HCT116 (cell line): ENCODE measurements around the gene ANKS1A. TPM values are rescaled to one million over a fixed set of nuclear protein-coding genes. Genes with fewer than 3 reads are reported as not detected.

Experiments used
- ATAC-seq: fragments of 200-7000 bp; cut with Tn5 transposase; 2 replicates; pipeline ENCODE4 v1.9.1; 2020; ENCODE audit warnings: mild to moderate bottlenecking, moderate library complexity
- BruUV-seq: library from RNA; stranded (reverse); fragments of 400-500 nt; replicated peaks from 2 replicates; lab custom pipeline; 2021; lab: Mats Ljungman, UMichigan
- CTCF ChIA-PET: fragments of 300-600 bp; sonication (Branson Sonifier 250); formaldehyde crosslinking; loops from one replicate; lab custom pipeline; 2021; ENCODE audit warnings: antibody characterized with exemption; lab: Charles Lee
- POLR2A ChIA-PET: fragments of 300-600, 350-600 bp; sonication (Branson Sonifier 250); formaldehyde crosslinking; loops from one replicate; lab custom pipeline; 2021; ENCODE audit warnings: antibody characterized with exemption; lab: Charles Lee
- RAD21 ChIA-PET, 2 experiments: fragments of 300-600 bp; sonication (Branson Sonifier 250); formaldehyde crosslinking; loops; one replicate each; lab custom pipeline; 2023; ENCODE audit warnings: low total read pairs in 2 of 2; ENCODE audit not compliant: uncharacterized antibody in 2 of 2, unreplicated experiment in 2 of 2, low non-redundant PET in 1 of 2; lab: Charles Lee
- DNase-seq: peaks from one replicate; pipeline ENCODE4 v3.0.0-alpha.2; 2010; ENCODE audit warnings: low read depth, low spot score
- H2AFZ ChIP-seq: fragments of 200-600 bp; shearing (Covaris generic), sonication (generic); 2 replicates; pipeline ENCODE4 v1.6.1; 2017; ENCODE audit warnings: low read depth, mixed run types, mixed read lengths, antibody characterized with exemption, low read length; ENCODE audit not compliant: poor library complexity, severe bottlenecking
- H3K27ac ChIP-seq: 2 replicates; pipeline ENCODE4 v1.5.1; 2012; ENCODE audit warnings: low read depth, low read length
- H3K27me3 ChIP-seq: fragments of 200-600 bp; sonication (generic); 2 replicates; pipeline ENCODE4 v1.6.1; 2016; ENCODE audit warnings: mixed run types, low read length, mixed read lengths; ENCODE audit not compliant: insufficient read depth
- H3K36me3 ChIP-seq, 2 experiments: fragments of 200-500 bp in 1 of 2; fragments of 200-600 bp in 1 of 2; sonication (Bioruptor generic) in 1 of 2; sonication (generic) in 1 of 2; 2 replicates each; pipeline versions ENCODE4 v1.5.1 to v1.6.1; 2014 to 2016; ENCODE audit warnings: low read length in 2 of 2, inconsistent platforms in 1 of 2, mixed read lengths in 1 of 2, mixed run types in 1 of 2; ENCODE audit not compliant: insufficient read depth in 2 of 2, control insufficient read depth in 1 of 2
- H3K4me1 ChIP-seq, 2 experiments: fragments of 200-600 bp in 1 of 2; sonication (generic) in 1 of 2; 2 replicates each; pipeline versions ENCODE4 v1.5.1 to v1.6.1; 2012 to 2017; ENCODE audit warnings: low read length in 2 of 2, inconsistent platforms in 1 of 2, mild to moderate bottlenecking in 1 of 2, mixed read lengths in 1 of 2, mixed run types in 1 of 2, moderate library complexity in 1 of 2; ENCODE audit not compliant: insufficient read depth in 2 of 2, control insufficient read depth in 1 of 2
- H3K4me2 ChIP-seq: fragments of 200-600 bp; sonication (generic); 2 replicates; pipeline ENCODE4 v1.6.1; 2017; ENCODE audit warnings: mixed run types, low read length, mixed read lengths
- H3K4me3 ChIP-seq, 2 experiments: fragments of 200-600 bp in 1 of 2; sonication (generic) in 1 of 2; replicated peaks in 1 of 2; 2 replicates each; pipeline ENCODE4 v1.5.1; 2011 to 2016; ENCODE audit warnings: low read length in 2 of 2, control low read depth in 1 of 2, low read depth in 1 of 2, mild to moderate bottlenecking in 1 of 2, mixed read lengths in 1 of 2, mixed run types in 1 of 2
- H3K79me2 ChIP-seq: fragments of 200-600 bp; sonication (generic); 2 replicates; pipeline ENCODE4 v1.6.1; 2017; ENCODE audit warnings: mild to moderate bottlenecking, mixed run types, low read length, moderate library complexity, mixed read lengths; ENCODE audit not compliant: insufficient read depth
- H3K9ac ChIP-seq: fragments of 200-600 bp; sonication (generic); 2 replicates; pipeline ENCODE4 v1.6.1; 2016; ENCODE audit warnings: low read length, mixed read lengths
- H3K9me2 ChIP-seq: fragments of 200-600 bp; sonication (generic), shearing (Covaris generic); 2 replicates; pipeline ENCODE4 v1.6.1; 2017; ENCODE audit warnings: mixed run types, mild to moderate bottlenecking, moderate library complexity; ENCODE audit not compliant: insufficient read depth
- H3K9me3 ChIP-seq, 2 experiments: fragments of 200-500 bp in 1 of 2; fragments of 200-600 bp in 1 of 2; sonication (Bioruptor generic) in 1 of 2; sonication (generic) in 1 of 2; 2 replicates each; pipeline ENCODE4 v1.6.1; 2014 to 2017; ENCODE audit warnings: low read length in 2 of 2, mixed read lengths in 2 of 2, inconsistent platforms in 1 of 2, low read depth in 1 of 2, mild to moderate bottlenecking in 1 of 2, mixed run types in 1 of 2, moderate library complexity in 1 of 2; ENCODE audit not compliant: control insufficient read depth in 1 of 2, insufficient read depth in 1 of 2
- H4K20me1 ChIP-seq: fragments of 200-600 bp; sonication (generic), shearing (Covaris generic); 2 replicates; pipeline ENCODE4 v1.6.1; 2017; ENCODE audit warnings: mixed run types, mild to moderate bottlenecking, moderate library complexity; ENCODE audit not compliant: insufficient read depth
- CBX3 ChIP-seq: IDR thresholded peaks from 2 replicates; pipeline ENCODE4 v1.6.1; 2012; ENCODE audit warnings: low read depth
- CEBPB ChIP-seq: IDR thresholded peaks from 2 replicates; pipeline ENCODE4 v1.6.1; 2012; ENCODE audit warnings: low read depth
- EGR1 ChIP-seq: IDR thresholded peaks from 2 replicates; pipeline ENCODE4 v1.6.1; 2012; ENCODE audit warnings: low read depth
- ELF1 ChIP-seq: IDR thresholded peaks from 2 replicates; pipeline ENCODE4 v1.6.1; 2012; ENCODE audit warnings: low read depth, borderline replicate concordance
- FOSL1 ChIP-seq: IDR thresholded peaks from 2 replicates; pipeline ENCODE4 v1.6.1; 2012; ENCODE audit warnings: low read depth
- JUND ChIP-seq: IDR thresholded peaks from 2 replicates; pipeline ENCODE4 v1.6.1; 2012
- RAD21 ChIP-seq: IDR thresholded peaks from 2 replicates; pipeline ENCODE4 v1.6.1; 2012; ENCODE audit warnings: low read depth, mild to moderate bottlenecking
- SP1 ChIP-seq: IDR thresholded peaks from 2 replicates; pipeline ENCODE4 v1.6.1; 2012; ENCODE audit warnings: low read depth
- SRF ChIP-seq: IDR thresholded peaks from 2 replicates; pipeline ENCODE4 v1.6.1; 2012; ENCODE audit warnings: low read depth
- TCF7L2 ChIP-seq: IDR thresholded peaks from 2 replicates; pipeline ENCODE4 v1.7.0; 2011; ENCODE audit warnings: borderline replicate concordance, inconsistent platforms; ENCODE audit not compliant: insufficient read depth, insufficient read length; ENCODE audit errors: extremely low read depth
- ZFX ChIP-seq: fragments of 450-650 bp; IDR thresholded peaks from 2 replicates; pipeline ENCODE4 v1.6.1; 2017
- intact Hi-C: fragments of 100-400 bp; cut with micrococcal nuclease; formaldehyde crosslinking; loops from 2 replicates; pipeline ENCODE4 v1.10.0; 2022
- total RNA-seq: library from RNA; stranded (reverse); gene quantifications from one replicate; pipeline ENCODE4 v1.2.1, GENCODE V29; 2021; ENCODE audit not compliant: unreplicated experiment
- TF ChIP-seq, protein P1 (sequence below): IDR thresholded peaks from 2 replicates; pipeline ENCODE4 v1.6.1; 2011; ENCODE audit warnings: mild to moderate bottlenecking, low read length, moderate library complexity; ENCODE audit not compliant: insufficient replicate concordance; ENCODE audit errors: extremely low read depth
- TF ChIP-seq, protein P2 (sequence below): IDR thresholded peaks from 2 replicates; pipeline ENCODE4 v1.6.1; 2012
- TF ChIP-seq, protein P3 (sequence below): IDR thresholded peaks from 2 replicates; pipeline ENCODE4 v1.6.1; 2012; ENCODE audit warnings: low read depth

Gene ANKS1A
- total RNA-seq, 1 experiment from 2014 or later: 20.6 TPM

DNA sequence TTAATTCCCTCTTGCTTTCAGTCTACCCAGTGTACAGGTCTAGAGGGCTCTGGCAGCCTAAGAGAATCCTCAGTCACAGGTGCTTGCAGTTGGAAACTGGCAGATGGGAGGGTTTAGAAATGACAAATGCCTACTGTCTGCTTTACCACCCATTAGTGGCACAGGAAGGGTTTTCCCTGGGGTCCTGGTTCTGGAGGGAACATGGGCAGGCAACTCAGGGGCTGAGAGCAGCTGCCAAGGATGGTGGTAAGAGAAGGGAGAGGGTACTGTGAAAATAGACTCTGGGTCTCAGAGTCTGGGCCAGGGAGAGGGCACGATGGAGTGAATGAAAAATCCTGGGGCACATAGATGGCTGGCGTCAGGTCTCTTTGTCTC lies 148.6 kb downstream of the ANKS1A start:
- H2AFZ ChIP-seq: no peak overlapping the region
- no peaks in the 10 kb centered on the region for H3K9me3 ChIP-seq
- H3K4me2 ChIP-seq: no peak overlapping the region
- no peaks in the 10 kb centered on the region for H3K4me1 ChIP-seq
- intact Hi-C loops: no loop called here
- DNase-seq: no peak
- no TSS peak for BruUV-seq
- POLR2A ChIA-PET: no interaction called here
- RAD21 ChIA-PET: no interaction called here
- no peak overlapping the region for H3K9ac ChIP-seq
- no peaks in the 10 kb centered on the region for H3K9me2 ChIP-seq
- H4K20me1 ChIP-seq: no peaks in the 10 kb centered on the region
- no peak overlapping the region for H3K27ac ChIP-seq
- CTCF ChIA-PET: no interaction called here
- no peak for TF ChIP-seq SRF
- TF ChIP-seq ZFX: no peak
- no peak for TF ChIP-seq FOSL1
- TF ChIP-seq, protein P1, sequence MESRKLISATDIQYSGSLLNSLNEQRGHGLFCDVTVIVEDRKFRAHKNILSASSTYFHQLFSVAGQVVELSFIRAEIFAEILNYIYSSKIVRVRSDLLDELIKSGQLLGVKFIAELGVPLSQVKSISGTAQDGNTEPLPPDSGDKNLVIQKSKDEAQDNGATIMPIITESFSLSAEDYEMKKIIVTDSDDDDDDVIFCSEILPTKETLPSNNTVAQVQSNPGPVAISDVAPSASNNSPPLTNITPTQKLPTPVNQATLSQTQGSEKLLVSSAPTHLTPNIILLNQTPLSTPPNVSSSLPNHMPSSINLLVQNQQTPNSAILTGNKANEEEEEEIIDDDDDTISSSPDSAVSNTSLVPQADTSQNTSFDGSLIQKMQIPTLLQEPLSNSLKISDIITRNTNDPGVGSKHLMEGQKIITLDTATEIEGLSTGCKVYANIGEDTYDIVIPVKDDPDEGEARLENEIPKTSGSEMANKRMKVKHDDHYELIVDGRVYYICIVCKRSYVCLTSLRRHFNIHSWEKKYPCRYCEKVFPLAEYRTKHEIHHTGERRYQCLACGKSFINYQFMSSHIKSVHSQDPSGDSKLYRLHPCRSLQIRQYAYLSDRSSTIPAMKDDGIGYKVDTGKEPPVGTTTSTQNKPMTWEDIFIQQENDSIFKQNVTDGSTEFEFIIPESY: no peak
- no peak for TF ChIP-seq JUND
- no peak for TF ChIP-seq ELF1
- TF ChIP-seq TCF7L2: no peak
- TF ChIP-seq, protein P2, sequence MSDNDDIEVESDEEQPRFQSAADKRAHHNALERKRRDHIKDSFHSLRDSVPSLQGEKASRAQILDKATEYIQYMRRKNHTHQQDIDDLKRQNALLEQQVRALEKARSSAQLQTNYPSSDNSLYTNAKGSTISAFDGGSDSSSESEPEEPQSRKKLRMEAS: no peak
- no peaks in the 10 kb centered on the region; the same call in 1 of the 2 replicates for H3K79me2 ChIP-seq
- ATAC-seq: no peak
- H3K4me3 ChIP-seq: no peak overlapping the region
- H3K36me3 ChIP-seq: no peaks in the 10 kb centered on the region
- no peaks in the 10 kb centered on the region for H3K27me3 ChIP-seq

DNA sequence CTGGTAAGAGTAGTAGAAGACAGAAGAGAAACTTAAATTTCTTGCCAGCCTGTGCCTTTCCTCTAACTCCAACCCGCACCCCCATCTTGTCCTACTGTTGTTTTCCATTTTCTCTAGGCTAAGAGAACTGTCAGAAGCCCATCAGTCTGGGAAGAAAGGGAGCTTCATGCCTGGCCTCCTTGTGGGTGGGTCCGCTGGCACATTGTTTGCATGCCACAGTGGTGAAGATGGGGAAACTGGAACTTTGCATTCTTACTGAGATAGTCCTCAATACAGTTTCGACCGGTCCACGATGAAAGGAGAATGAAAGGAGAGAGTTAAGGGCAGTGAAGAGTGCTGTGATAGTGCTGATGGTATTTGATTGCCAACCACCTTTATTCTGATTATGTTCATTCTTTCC lies 149.0 kb downstream of the ANKS1A start:
- Histone ChIP-seq H3K4me2 (no peak overlapping the region), H3K36me3 (no peaks in the 10 kb centered on the region), H3K27ac (no peak overlapping the region), H4K20me1 (no peaks in the 10 kb centered on the region), H3K9me3 (no peaks in the 10 kb centered on the region), H2AFZ (no peak overlapping the region), H3K4me1 (no peaks in the 10 kb centered on the region), H3K9me2 (no peaks in the 10 kb centered on the region), H3K27me3 (no peaks in the 10 kb centered on the region), H3K9ac (no peak overlapping the region), H3K79me2 (no peaks in the 10 kb centered on the region; the same call in 1 of the 2 replicates), H3K4me3 (no peak overlapping the region)
- intact Hi-C loops: no loop called here
- no peak for DNase-seq
- CTCF ChIA-PET: no interaction called here
- no peak for ATAC-seq
- TF ChIP-seq, protein P3, sequence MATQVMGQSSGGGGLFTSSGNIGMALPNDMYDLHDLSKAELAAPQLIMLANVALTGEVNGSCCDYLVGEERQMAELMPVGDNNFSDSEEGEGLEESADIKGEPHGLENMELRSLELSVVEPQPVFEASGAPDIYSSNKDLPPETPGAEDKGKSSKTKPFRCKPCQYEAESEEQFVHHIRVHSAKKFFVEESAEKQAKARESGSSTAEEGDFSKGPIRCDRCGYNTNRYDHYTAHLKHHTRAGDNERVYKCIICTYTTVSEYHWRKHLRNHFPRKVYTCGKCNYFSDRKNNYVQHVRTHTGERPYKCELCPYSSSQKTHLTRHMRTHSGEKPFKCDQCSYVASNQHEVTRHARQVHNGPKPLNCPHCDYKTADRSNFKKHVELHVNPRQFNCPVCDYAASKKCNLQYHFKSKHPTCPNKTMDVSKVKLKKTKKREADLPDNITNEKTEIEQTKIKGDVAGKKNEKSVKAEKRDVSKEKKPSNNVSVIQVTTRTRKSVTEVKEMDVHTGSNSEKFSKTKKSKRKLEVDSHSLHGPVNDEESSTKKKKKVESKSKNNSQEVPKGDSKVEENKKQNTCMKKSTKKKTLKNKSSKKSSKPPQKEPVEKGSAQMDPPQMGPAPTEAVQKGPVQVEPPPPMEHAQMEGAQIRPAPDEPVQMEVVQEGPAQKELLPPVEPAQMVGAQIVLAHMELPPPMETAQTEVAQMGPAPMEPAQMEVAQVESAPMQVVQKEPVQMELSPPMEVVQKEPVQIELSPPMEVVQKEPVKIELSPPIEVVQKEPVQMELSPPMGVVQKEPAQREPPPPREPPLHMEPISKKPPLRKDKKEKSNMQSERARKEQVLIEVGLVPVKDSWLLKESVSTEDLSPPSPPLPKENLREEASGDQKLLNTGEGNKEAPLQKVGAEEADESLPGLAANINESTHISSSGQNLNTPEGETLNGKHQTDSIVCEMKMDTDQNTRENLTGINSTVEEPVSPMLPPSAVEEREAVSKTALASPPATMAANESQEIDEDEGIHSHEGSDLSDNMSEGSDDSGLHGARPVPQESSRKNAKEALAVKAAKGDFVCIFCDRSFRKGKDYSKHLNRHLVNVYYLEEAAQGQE: no peak
- TF ChIP-seq EGR1 (no peak), ELF1 (no peak), RAD21 (no peak), SP1 (no peak), TCF7L2 (no peak), SRF (no peak), CBX3 (no peak), CEBPB (no peak)
- TF ChIP-seq, protein P1: no peak
- RAD21 ChIA-PET: no interaction called here
- POLR2A ChIA-PET: no interaction called here
- BruUV-seq: no TSS peak
